Keratinocyte (primary cell): ENCODE results near the gene MAGI1. TPM values are rescaled to one million over a fixed set of nuclear protein-coding genes. Genes with fewer than 3 reads are reported as not detected.
A peak's percentile ranks its signal among the peaks of the same experiment; 100 is the strongest.

Experiments used
- DNase-seq: peaks from one replicate; pipeline ENCODE4 v3.0.0-alpha.2; 2011; ENCODE audit warnings: low read depth, missing footprints, low spot score
- FAIRE-seq: peaks from 2 replicates; lab custom pipeline; 2011; peaks lifted over from hg19 to GRCh38; lab: Jason Lieb, UNC
- H2AFZ ChIP-seq: 2 replicates; pipeline ENCODE4 v1.6.0; 2012; ENCODE audit warnings: low read length, control low read depth, inconsistent platforms; ENCODE audit not compliant: control insufficient read depth
- H3K27ac ChIP-seq: 2 replicates; pipeline ENCODE4 v1.5.1; 2011; ENCODE audit warnings: low read length; ENCODE audit not compliant: control insufficient read depth, insufficient read depth
- H3K27me3 ChIP-seq: 3 replicates; pipeline ENCODE4 v1.6.0; 2011; ENCODE audit warnings: low read length; ENCODE audit not compliant: control insufficient read depth, insufficient read depth; ENCODE audit errors: extremely low read depth
- H3K36me3 ChIP-seq, 2 experiments: 2 replicates in 1 of 2; 3 replicates in 1 of 2; pipeline ENCODE4 v1.5.1; 2011; ENCODE audit warnings: low read length in 2 of 2, mild to moderate bottlenecking in 1 of 2; ENCODE audit not compliant: control insufficient read depth in 2 of 2, insufficient read depth in 2 of 2; ENCODE audit errors: extremely low read depth in 1 of 2
- H3K4me1 ChIP-seq: 3 replicates; pipeline ENCODE4 v1.5.1; 2011; ENCODE audit warnings: low read length; ENCODE audit not compliant: control insufficient read depth, insufficient read depth; ENCODE audit errors: extremely low read depth
- H3K4me2 ChIP-seq: 3 replicates; pipeline ENCODE4 v1.6.0; 2011; ENCODE audit warnings: low read depth, low read length; ENCODE audit not compliant: control insufficient read depth, insufficient read depth; ENCODE audit errors: extremely low read depth
- H3K4me3 ChIP-seq, 3 experiments: fragments of 200-600 bp in 1 of 3; sonication (generic) in 1 of 3; 2 replicates in 2 of 3; 3 replicates in 1 of 3; pipeline ENCODE4 v1.5.1; 2011 to 2016; ENCODE audit warnings: low read length in 3 of 3, mild to moderate bottlenecking in 3 of 3, control low read depth in 2 of 3, inconsistent platforms in 1 of 3, low read depth in 1 of 3, mixed read lengths in 1 of 3, mixed run types in 1 of 3, moderate library complexity in 1 of 3; ENCODE audit not compliant: control insufficient read depth in 2 of 3, insufficient read depth in 2 of 3; ENCODE audit errors: extremely low read depth in 1 of 3
- H3K79me2 ChIP-seq: 2 replicates; pipeline ENCODE4 v1.6.0; 2012; ENCODE audit warnings: low read length; ENCODE audit not compliant: control insufficient read depth, insufficient read depth
- H3K9ac ChIP-seq: 3 replicates; pipeline ENCODE4 v1.6.0; 2011; ENCODE audit warnings: low read length; ENCODE audit not compliant: control insufficient read depth, insufficient read depth; ENCODE audit errors: extremely low read depth
- H3K9me1 ChIP-seq: 3 replicates; pipeline ENCODE4 v1.6.0; 2011; ENCODE audit warnings: low read length; ENCODE audit not compliant: control insufficient read depth, insufficient read depth; ENCODE audit errors: extremely low read depth
- H3K9me3 ChIP-seq: 2 replicates; pipeline ENCODE4 v1.5.1; 2012; ENCODE audit warnings: low read depth, low read length; ENCODE audit not compliant: control insufficient read depth
- H4K20me1 ChIP-seq: 3 replicates; pipeline ENCODE4 v1.6.0; 2011; ENCODE audit warnings: low read length; ENCODE audit not compliant: control insufficient read depth, insufficient read depth; ENCODE audit errors: extremely low read depth
- CTCF ChIP-seq, 3 experiments: IDR thresholded peaks in 1 of 3; conservative IDR thresholded peaks in 1 of 3; optimal IDR thresholded peaks in 1 of 3; 2 replicates in 2 of 3; 3 replicates in 1 of 3; pipeline versions ENCODE3 to v1.5.1; 2011; ENCODE audit warnings: low read length in 3 of 3, mild to moderate bottlenecking in 3 of 3, moderate library complexity in 2 of 3, control low read depth in 1 of 3, inconsistent platforms in 1 of 3; ENCODE audit not compliant: insufficient read depth in 2 of 3; ENCODE audit errors: extremely low read depth in 1 of 3
- EZH2 ChIP-seq: IDR thresholded peaks from one replicate; pipeline ENCODE4 v1.6.1; 2012; ENCODE audit warnings: inconsistent platforms, mild to moderate bottlenecking, low read length, moderate library complexity
- dilution Hi-C: fragments of 300-500 bp; cut with MboI; formaldehyde crosslinking; loops from one replicate; pipeline ENCODE4 v1.7.0; 2020; ENCODE audit warnings: low sequenced_read_pairs; ENCODE audit not compliant: extremely low pct_ligation_motif_present
- polyA plus RNA-seq, 5 experiments: library from polyadenylated mRNA; depleted of rRNA in 3 of 5; stranded (reverse) in 3 of 5; stranded (forward) in 1 of 5; unstranded in 1 of 5; fragments of >200 nt; gene quantifications; 1 replicate in 1 of 5; 2 replicates in 3 of 5; 3 replicates in 1 of 5; pipeline versions ENCODE4 v1.2.1 to v1.2.3, GENCODE V29; 2011 to 2012; ENCODE audit warnings: missing spikeins in 2 of 5, low read depth in 1 of 5, low replicate concordance in 1 of 5

MAGI1 gene
- polyA plus RNA-seq, 1 donor (not counting 4 experiments of a cell fraction or from before 2014, with no cell fraction given), result 10.9 TPM

DNA sequence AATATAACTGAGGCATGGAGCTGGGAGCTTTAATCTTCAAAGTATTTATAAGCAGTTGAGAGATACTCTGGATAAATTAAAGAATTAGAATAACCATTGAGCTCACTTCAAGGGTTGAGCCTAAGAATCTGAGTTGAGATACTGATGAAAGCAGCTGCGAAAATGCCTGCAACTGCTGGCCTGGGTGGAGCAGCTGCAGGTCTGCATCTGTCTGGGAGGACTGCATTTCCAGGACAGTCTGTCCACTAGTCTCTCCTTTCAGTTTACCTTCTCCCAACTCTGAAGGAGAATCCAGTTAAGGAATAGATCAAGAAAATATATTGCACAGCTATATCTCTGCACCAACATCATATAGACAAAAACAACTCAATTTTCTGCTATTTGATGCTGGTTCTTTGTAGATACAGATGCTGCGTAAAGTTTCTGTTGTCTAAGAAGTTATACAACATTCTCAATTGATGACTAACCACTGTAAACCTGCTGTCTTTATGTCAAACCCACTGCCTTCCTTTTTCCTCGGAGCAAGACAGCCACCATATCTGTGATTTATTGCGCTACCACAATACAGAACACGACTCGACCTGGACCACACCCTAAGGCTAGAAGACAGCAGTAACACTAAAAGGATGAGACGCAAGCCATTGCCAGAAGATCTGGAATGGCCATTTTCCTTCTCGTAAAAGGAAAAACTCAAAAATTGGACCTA is 245.1 kb downstream of the MAGI1 start:
- peak overlapping the region; percentile 76 for H3K4me2 ChIP-seq
- no peaks in the 10 kb centered on the region for H3K36me3 ChIP-seq
- H3K4me3 ChIP-seq, result peak overlapping the region in 2 of 3 experiments; percentile 1 to 20
- H3K79me2 ChIP-seq, result no peaks in the 10 kb centered on the region
- dilution Hi-C loops, result no loop called here
- peaks cover 3% of the 10 kb centered on the region for H4K20me1 ChIP-seq
- no peak overlapping the region for H3K27ac ChIP-seq
- peaks cover 17% of the 10 kb centered on the region for H3K4me1 ChIP-seq
- H3K27me3 ChIP-seq, result no peaks in the 10 kb centered on the region
- TF ChIP-seq EZH2, result no peak
- no peak for TF ChIP-seq CTCF (optimal IDR thresholded peaks at IDR 0.05 in 1 of 3, IDR thresholded peaks at IDR 0.05 in 1 of 3, conservative IDR thresholded peaks at IDR 0.05 in 1 of 3; ENCODE audit: extremely low read depth in 1 of 3, insufficient read depth in 2 of 3, low read length in 3 of 3)
- FAIRE-seq, result peak; percentile 92
- DNase-seq, result peak; percentile 38
- no peak overlapping the region for H2AFZ ChIP-seq
- H3K9me3 ChIP-seq, result no peaks in the 10 kb centered on the region
- no peak overlapping the region for H3K9ac ChIP-seq
- H3K9me1 ChIP-seq, result peaks cover 5% of the 10 kb centered on the region

GRCh38 chr3:65788461-65788860 is 250.3 kb downstream of the MAGI1 start:
- H3K9me3 ChIP-seq, result no peaks in the 10 kb centered on the region
- H3K36me3 ChIP-seq, result no peaks in the 10 kb centered on the region
- no peak overlapping the region for H2AFZ ChIP-seq
- no peak for FAIRE-seq
- peaks cover 3% of the 10 kb centered on the region for H4K20me1 ChIP-seq
- H3K4me1 ChIP-seq, result peaks cover 6% of the 10 kb centered on the region
- no peak overlapping the region for H3K4me2 ChIP-seq
- no peaks in the 10 kb centered on the region for H3K79me2 ChIP-seq
- TF ChIP-seq EZH2 (no peak), CTCF (optimal IDR thresholded peaks at IDR 0.05 in 1 of 3, IDR thresholded peaks at IDR 0.05 in 1 of 3, conservative IDR thresholded peaks at IDR 0.05 in 1 of 3; ENCODE audit: extremely low read depth in 1 of 3, insufficient read depth in 2 of 3, low read length in 3 of 3) (no peak)
- dilution Hi-C loops, result no loop called here
- H3K9me1 ChIP-seq, result peaks cover 3% of the 10 kb centered on the region
- no peak overlapping the region for H3K4me3 ChIP-seq
- no peak for DNase-seq
- no peak overlapping the region for H3K27ac ChIP-seq
- H3K9ac ChIP-seq, result no peak overlapping the region
- no peaks in the 10 kb centered on the region for H3K27me3 ChIP-seq
